ENCODE measurements around the gene POLR2E.

Gene POLR2E

GRCh38 chr19:1076046-1076386, 19.2 kb downstream of the POLR2E start:
- Histone ChIP-seq H3K27me3 (ENCODE audit: insufficient read depth, low read depth) (no peaks in the 10 kb centered on the region), H3K79me2 (ENCODE audit: insufficient read depth, low read depth) (no peaks in the 10 kb centered on the region), H3K4me2 (no peak overlapping the region), H3K36me3 (ENCODE audit: insufficient read depth) (no peaks in the 10 kb centered on the region), H3K27ac (no peak overlapping the region; the same call in 1 of the 2 replicates), H4K20me1 (ENCODE audit: insufficient read depth) (no peaks in the 10 kb centered on the region), H3K4me3 (IDR thresholded peaks at IDR 0.05; ENCODE audit: insufficient read depth, low read depth, low read length) (no peak overlapping the region), H2AFZ (ENCODE audit: low read depth) (no peak overlapping the region), H3K9ac (no peak overlapping the region), H3K4me1 (ENCODE audit: low read depth, poor library complexity, severe bottlenecking) (peaks cover 29% of the 10 kb centered on the region)
- TF ChIP-seq CTCF (conservative IDR thresholded peaks at IDR 0.05; ENCODE audit: low read depth, low read length) = no peak

- H4K20me1 ChIP-seq (ENCODE audit: insufficient read depth) = no peaks in the 10 kb centered on the region
- no peak overlapping the region for H3K4me3 ChIP-seq (IDR thresholded peaks at IDR 0.05; ENCODE audit: insufficient read depth, low read depth, low read length)
- no peak for TF ChIP-seq CTCF (conservative IDR thresholded peaks at IDR 0.05; ENCODE audit: low read depth, low read length)
- no peak overlapping the region for H3K27ac ChIP-seq
- no peak overlapping the region; the same call in 1 of the 2 replicates for H2AFZ ChIP-seq (ENCODE audit: low read depth)
- H3K4me2 ChIP-seq = peak overlapping the region; percentile 81
- peaks cover 29% of the 10 kb centered on the region for H3K4me1 ChIP-seq (ENCODE audit: low read depth, poor library complexity, severe bottlenecking)
- H3K79me2 ChIP-seq (ENCODE audit: insufficient read depth, low read depth) = no peaks in the 10 kb centered on the region; the same call in 1 of the 2 replicates
- H3K27me3 ChIP-seq (ENCODE audit: insufficient read depth, low read depth) = no peaks in the 10 kb centered on the region
- no peaks in the 10 kb centered on the region for H3K36me3 ChIP-seq (ENCODE audit: insufficient read depth)
- H3K9ac ChIP-seq = no peak overlapping the region
Measured at GRCh38 chr19:1074544-1075283, 20.5 kb downstream of the POLR2E start.

GRCh38 chr19:1073956-1074517, 21.1 kb downstream of the POLR2E start:
- Histone ChIP-seq H3K27me3 (ENCODE audit: insufficient read depth, low read depth) (no peaks in the 10 kb centered on the region), H3K4me3 (IDR thresholded peaks at IDR 0.05; ENCODE audit: insufficient read depth, low read depth, low read length) (no peak overlapping the region), H3K9ac (no peak overlapping the region)

More at GRCh38 chr19:1073956-1074517, 21.1 kb downstream of the POLR2E start:
- H3K27ac ChIP-seq = no peak overlapping the region
- no peak overlapping the region for H2AFZ ChIP-seq (ENCODE audit: low read depth)
- no peaks in the 10 kb centered on the region for H4K20me1 ChIP-seq (ENCODE audit: insufficient read depth)
- H3K4me2 ChIP-seq = peak overlapping the region; percentile 45; the same call in 1 of the 2 replicates
- no peak for TF ChIP-seq CTCF (conservative IDR thresholded peaks at IDR 0.05; ENCODE audit: low read depth, low read length)
- H3K79me2 ChIP-seq (ENCODE audit: insufficient read depth, low read depth) = peaks cover 5% of the 10 kb centered on the region; the same call in 1 of the 2 replicates
- peaks cover 34% of the 10 kb centered on the region for H3K4me1 ChIP-seq (ENCODE audit: low read depth, poor library complexity, severe bottlenecking)
- H3K36me3 ChIP-seq (ENCODE audit: insufficient read depth) = no peaks in the 10 kb centered on the region
